Measurements from ENCODE around the gene KCNA1.

KCNA1 gene

DNA sequence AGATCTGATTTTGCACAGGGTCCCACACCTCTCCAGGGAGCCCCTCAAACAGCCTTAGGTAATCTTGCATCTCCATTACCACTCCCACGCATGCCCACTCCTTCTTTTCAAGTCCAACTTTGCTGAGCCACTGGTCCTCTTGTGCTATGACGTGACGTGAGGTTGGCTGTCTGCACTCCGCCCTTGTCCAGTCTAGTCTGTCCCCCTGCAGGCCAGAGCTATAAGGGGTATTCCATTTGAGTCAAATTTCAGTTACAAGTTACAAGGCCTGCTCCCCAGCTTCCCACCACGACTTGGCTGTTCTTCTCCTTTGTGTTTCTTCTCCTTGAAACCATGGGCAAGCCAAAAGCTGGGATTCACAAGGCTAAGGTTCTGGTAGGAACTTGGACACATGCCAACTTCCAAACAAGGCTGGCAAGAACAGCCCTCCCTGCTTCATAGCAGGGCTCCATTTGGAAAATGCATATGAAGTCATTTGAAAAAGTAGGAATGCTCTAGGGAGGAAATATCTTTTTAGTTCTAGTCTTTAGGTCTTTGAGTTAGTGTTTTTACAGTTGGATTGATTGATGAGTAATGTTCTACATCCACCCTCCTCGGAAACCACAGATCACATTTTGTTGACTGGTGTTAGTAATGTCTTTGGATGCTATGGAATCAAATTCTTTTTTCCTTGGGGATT is 49.1 kb downstream of the KCNA1 start:
- in situ Hi-C loops (cut with HindIII; ENCODE audit: low sequenced_read_pairs), result no loop called here

DNA sequence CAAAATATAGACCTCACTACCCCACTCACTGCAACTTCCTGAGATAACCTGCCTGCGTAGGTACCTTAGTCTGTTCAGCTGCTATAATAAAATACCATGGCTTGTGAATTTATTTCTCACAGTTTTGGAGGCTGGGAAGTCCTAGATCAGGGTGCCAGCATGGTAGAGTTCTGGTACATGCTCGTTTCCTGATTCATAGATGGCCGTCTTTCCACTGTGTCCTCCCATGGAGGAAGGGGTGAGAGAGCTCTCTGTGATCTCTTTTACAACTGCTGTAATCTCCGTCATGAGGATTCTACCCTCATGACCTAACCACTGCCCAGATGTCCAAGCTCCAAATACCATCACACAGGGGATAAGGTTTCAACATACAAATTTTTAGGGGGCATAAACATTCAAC is 49.7 kb downstream of the KCNA1 start:
- in situ Hi-C loops (cut with HindIII; ENCODE audit: low sequenced_read_pairs), result no loop called here

DNA sequence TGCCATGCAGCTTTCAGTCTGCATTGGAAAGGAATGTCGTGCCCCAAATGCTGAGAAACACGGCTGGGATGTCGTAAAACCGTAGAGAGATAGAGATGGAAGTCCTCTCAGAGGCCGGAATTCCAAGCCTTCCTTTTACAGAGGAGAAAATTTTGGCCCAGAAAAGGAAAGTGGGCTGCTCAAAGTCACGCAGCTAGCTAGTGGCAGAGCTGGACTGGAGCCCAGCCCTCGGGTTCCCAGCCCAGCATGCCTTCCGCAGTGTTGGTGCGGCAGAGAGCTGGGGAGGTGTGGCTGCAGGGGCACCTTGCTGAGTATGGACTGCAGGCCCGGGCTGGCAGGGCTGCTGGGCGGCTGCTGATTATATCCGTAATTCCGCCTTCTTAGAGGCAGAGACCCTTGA is 50.3 kb downstream of the KCNA1 start:
- in situ Hi-C loops (cut with HindIII; ENCODE audit: low sequenced_read_pairs), result loop anchor here (5.0 kb wide), 1 partner anchor 72 kb away; no protein-coding TSS in a partner anchor

DNA sequence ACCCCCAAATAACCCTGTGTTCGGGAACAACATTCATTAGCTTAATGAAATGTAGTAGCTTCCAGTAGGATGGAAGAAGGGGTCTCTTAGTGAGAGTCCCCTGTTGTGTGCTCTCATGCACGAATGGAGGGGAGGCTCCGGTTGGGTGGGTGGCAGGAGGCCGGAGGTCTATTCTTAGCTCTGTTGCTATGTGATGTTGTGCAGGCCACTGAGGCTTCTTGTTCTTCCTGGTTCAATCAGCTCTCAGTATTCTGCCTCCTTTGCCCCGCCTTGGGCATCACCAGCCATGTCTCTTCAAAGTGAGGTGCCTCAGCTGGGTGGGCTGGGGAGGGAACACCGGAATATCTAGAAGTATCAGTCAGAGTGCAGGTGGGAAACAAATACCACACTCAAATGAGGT is 50.8 kb downstream of the KCNA1 start:
- in situ Hi-C loops (cut with HindIII; ENCODE audit: low sequenced_read_pairs), result loop anchor here (5.0 kb wide), 1 partner anchor 72 kb away; no protein-coding TSS in a partner anchor

DNA sequence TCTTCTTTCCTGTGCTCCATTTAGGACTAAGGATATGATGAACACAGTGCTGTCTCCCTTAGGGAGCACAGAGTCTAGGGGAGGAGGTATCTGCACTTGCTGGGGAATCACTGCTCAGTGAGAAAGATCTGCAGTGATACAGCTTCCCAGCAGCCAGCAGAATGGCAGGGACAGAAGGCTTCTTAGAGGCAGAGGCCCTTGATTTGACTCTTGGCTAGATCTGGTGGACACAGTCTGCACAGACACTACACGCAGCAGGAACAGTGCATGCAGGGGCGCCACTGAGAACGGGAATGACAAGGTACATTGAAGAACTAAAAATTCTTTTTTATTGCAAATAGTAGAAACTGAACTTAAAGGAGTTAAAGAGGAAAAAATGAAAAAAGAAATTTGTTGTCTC is 51.6 kb downstream of the KCNA1 start:
- in situ Hi-C loops (cut with HindIII; ENCODE audit: low sequenced_read_pairs), result loop anchor here (5.0 kb wide), 1 partner anchor 71 kb away; no protein-coding TSS in a partner anchor

DNA sequence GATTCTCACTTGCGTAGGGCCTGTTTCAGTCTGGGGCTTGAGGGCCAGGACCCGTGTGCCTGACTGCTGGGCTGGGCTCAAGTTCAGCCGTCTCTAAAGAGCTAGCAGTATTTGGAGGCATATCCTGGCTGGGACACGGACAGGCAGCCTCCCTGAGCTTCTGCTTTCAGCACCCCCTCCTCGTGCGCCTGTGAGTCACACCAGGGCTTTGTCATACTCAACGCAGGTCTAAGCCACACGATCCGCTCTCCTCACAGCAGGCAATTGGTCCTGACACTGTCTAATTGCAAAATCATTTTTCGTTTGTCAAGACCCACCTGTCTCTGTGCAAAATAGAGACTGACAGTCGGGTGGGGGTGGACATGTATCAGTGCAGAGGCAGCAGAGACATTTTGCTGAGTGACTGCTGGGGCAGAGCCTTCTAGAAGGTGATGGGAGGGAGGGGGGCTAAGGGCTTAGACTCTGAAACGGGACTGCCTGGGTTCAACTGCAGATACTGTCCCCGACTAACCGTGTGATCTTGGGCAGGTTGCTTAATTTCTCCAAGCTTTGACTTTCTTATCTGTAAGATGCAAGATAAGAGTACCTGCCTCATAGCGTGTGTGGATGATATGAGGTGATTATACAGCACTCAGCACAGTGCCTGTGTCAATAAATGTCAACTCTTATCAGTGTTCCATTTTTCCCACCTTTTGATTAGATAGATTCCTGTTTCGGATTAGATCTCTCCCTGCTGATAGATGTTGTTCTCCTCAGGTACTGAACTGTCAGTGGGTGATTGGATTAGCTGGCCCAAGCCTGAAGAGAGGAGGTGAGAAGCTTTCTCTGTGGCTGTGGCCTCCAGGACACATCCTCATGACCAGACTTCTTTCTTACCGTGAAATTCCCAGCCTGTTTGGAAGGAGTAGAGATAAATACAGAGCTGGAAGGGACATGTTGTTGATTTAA is 53.1 kb downstream of the KCNA1 start:
- in situ Hi-C loops (cut with HindIII; ENCODE audit: low sequenced_read_pairs), result loop anchor here (5.0 kb wide), 1 partner anchor 69 kb away; no protein-coding TSS in a partner anchor

All from endothelial cell of hepatic sinusoid (primary cell).